HEK293T (cell line): Measurements from ENCODE around the gene ADAMTS7.

Experiments
- CTCF ChIA-PET: fragments of 350-600 bp; formaldehyde crosslinking; extraction: SDS; loops from one replicate; lab custom pipeline; 2021; ENCODE audit warnings: antibody characterized with exemption, inconsistent platforms; lab: Yijun Ruan, JAX
- POLR2A ChIA-PET: fragments of 350-600 bp; formaldehyde crosslinking; extraction: SDS; loops from one replicate; lab custom pipeline; 2020; ENCODE audit warnings: antibody characterized with exemption, inconsistent platforms; lab: Yijun Ruan, JAX
- DNase-seq: peaks from one replicate; pipeline ENCODE4 v3.0.0; 2012; ENCODE audit warnings: mixed read lengths; ENCODE audit errors: extremely low spot score
- ARNT ChIP-seq: fragments of 450-650 bp; IDR thresholded peaks from 2 replicates; pipeline ENCODE4 v1.6.1; 2017; ENCODE audit warnings: mild to moderate bottlenecking
- BHLHE40 ChIP-seq: fragments of 450-650 bp; IDR thresholded peaks from 2 replicates; pipeline ENCODE4 v1.6.1; 2016; ENCODE audit warnings: mild to moderate bottlenecking, moderate library complexity, borderline replicate concordance
- CTBP1 ChIP-seq: fragments of 450-650 bp; IDR thresholded peaks from 2 replicates; pipeline ENCODE4 v1.6.1; 2016; ENCODE audit warnings: borderline replicate concordance
- ELF4 ChIP-seq: fragments of 450-650 bp; IDR thresholded peaks from 2 replicates; pipeline ENCODE4 v1.6.1; 2017; ENCODE audit warnings: antibody characterized with exemption
- FOXA1 ChIP-seq: fragments of 450-650 bp; IDR thresholded peaks from 2 replicates; pipeline ENCODE4 v1.6.1; 2016; ENCODE audit warnings: mild to moderate bottlenecking
- FOXK2 ChIP-seq: fragments of 450-650 bp; IDR thresholded peaks from 2 replicates; pipeline ENCODE4 v1.6.1; 2016; ENCODE audit warnings: mild to moderate bottlenecking
- FOXM1 ChIP-seq: fragments of 450-650 bp; IDR thresholded peaks from 2 replicates; pipeline ENCODE4 v1.6.1; 2017; ENCODE audit warnings: mild to moderate bottlenecking, borderline replicate concordance
- HDGF ChIP-seq: fragments of 450-650 bp; IDR thresholded peaks from 2 replicates; pipeline ENCODE4 v1.6.1; 2017; ENCODE audit warnings: antibody characterized with exemption, borderline replicate concordance
- L3MBTL2 ChIP-seq: fragments of 450-650 bp; conservative IDR thresholded peaks from 2 replicates; pipeline ENCODE4 v1.6.1; 2016; ENCODE audit warnings: mild to moderate bottlenecking
- LEF1 ChIP-seq: fragments of 450-650 bp; IDR thresholded peaks from 2 replicates; pipeline ENCODE4 v1.6.1; 2017; ENCODE audit warnings: mild to moderate bottlenecking, borderline replicate concordance
- NFRKB ChIP-seq: fragments of 450-650 bp; IDR thresholded peaks from 2 replicates; pipeline ENCODE4 v1.6.1; 2016; ENCODE audit warnings: mild to moderate bottlenecking, moderate library complexity
- PKNOX1 ChIP-seq: fragments of 450-650 bp; IDR thresholded peaks from 2 replicates; pipeline ENCODE4 v1.6.1; 2016
- SP1 ChIP-seq: fragments of 450-650 bp; IDR thresholded peaks from 2 replicates; pipeline ENCODE4 v1.6.1; 2017
- SUZ12 ChIP-seq: fragments of 450-650 bp; IDR thresholded peaks from 2 replicates; pipeline ENCODE4 v1.6.1; 2016; ENCODE audit warnings: mild to moderate bottlenecking
- TARDBP ChIP-seq: fragments of 450-650 bp; IDR thresholded peaks from 2 replicates; pipeline ENCODE4 v1.6.1; 2016
- ZNF384 ChIP-seq: fragments of 450-650 bp; IDR thresholded peaks from 2 replicates; pipeline ENCODE4 v1.6.1; 2016

The ADAMTS7 gene

GRCh38 chr15:78811124-78811824 lies at the start of gene ADAMTS7:
Gene ADAMTS7 (minus strand): TSS chr15:78811464. CDS start chr15:78811220, 244 bp downstream.
- ChIA-PET POLR2A (interaction anchor here (1.6 to 2.0 kb wide), 2 partner anchors 62 to 512 kb away, joined by 6 to 11 read pairs; partner anchors contain the start of genes MORF4L1 and SKIC8), CTCF (interaction anchor here (0.5 to 2.2 kb wide), 8 partner anchors 10 to 1227 kb away, joined by 3 to 9 read pairs (median 5); no protein-coding TSS in a partner anchor)
- TF ChIP-seq FOXM1 (0 out of 2 replicates have a peak, but pooled peaks have one; percentile 27), FOXK2 (no peak), L3MBTL2 (peak; percentile 61; the same call in 1 of the 2 replicates)
- DNase-seq: peak; percentile 92

GRCh38 chr15:78859971-78860719 lies 48.9 kb upstream of the ADAMTS7 start:
- peak; percentile 26; the same call in 1 of the 2 replicates for TF ChIP-seq FOXM1
- no peak for TF ChIP-seq ELF4
- peak; percentile 64 for TF ChIP-seq L3MBTL2
- TF ChIP-seq FOXA1: no peak
- TF ChIP-seq CTBP1: no peak
- POLR2A ChIA-PET: interaction anchor here (0.7 to 6.2 kb wide), 2 partner anchors 12 to 13 kb away, joined by 3 to 49 read pairs; partner anchors contain the start of gene MORF4L1
- peak; percentile 79 for DNase-seq
- CTCF ChIA-PET: interaction anchor here (0.7 to 1.1 kb wide), 5 partner anchors 12 to 1290 kb away, joined by 3 to 4 read pairs (median 3); no protein-coding TSS in a partner anchor

- CTCF ChIA-PET: interaction anchor here (0.6 to 0.7 kb wide), 2 partner anchors 23 to 52 kb away, joined by 3 to 6 read pairs; no protein-coding TSS in a partner anchor
- no peak for DNase-seq
- TF ChIP-seq FOXA1 (no peak), L3MBTL2 (no peak), SUZ12 (no peak), ZNF384 (no peak), ELF4 (no peak), BHLHE40 (no peak), TARDBP (no peak), ARNT (no peak), LEF1 (no peak), PKNOX1 (no peak), SP1 (no peak), FOXM1 (no peak), NFRKB (no peak), CTBP1 (no peak), HDGF (no peak), FOXK2 (no peak)
- POLR2A ChIA-PET: no interaction called here
These were observed 44.5 kb upstream of the ADAMTS7 start for GRCh38 chr15:78855746-78856145.

- no peak for DNase-seq
- ChIA-PET POLR2A (interaction anchor here (0.8 kb wide), 1 partner anchor 17 kb away, joined by 3 read pairs; no protein-coding TSS in a partner anchor), CTCF (no interaction called here)
- TF ChIP-seq FOXM1: no peak
- TF ChIP-seq HDGF: no peak
- no peak for TF ChIP-seq NFRKB
- no peak for TF ChIP-seq ZNF384
- TF ChIP-seq FOXK2: no peak
- TF ChIP-seq ELF4: no peak
- no peak for TF ChIP-seq L3MBTL2
- no peak for TF ChIP-seq SP1
- TF ChIP-seq FOXA1: no peak
- no peak for TF ChIP-seq SUZ12
- TF ChIP-seq BHLHE40: no peak
- no peak for TF ChIP-seq ARNT
- TF ChIP-seq CTBP1: no peak
- no peak for TF ChIP-seq LEF1
- no peak for TF ChIP-seq TARDBP
- no peak for TF ChIP-seq PKNOX1
These were observed 43.6 kb upstream of the ADAMTS7 start for GRCh38 chr15:78854833-78855372.

GRCh38 chr15:78853500-78853899 lies 42.2 kb upstream of the ADAMTS7 start:
- TF ChIP-seq FOXM1 (no peak), FOXA1 (no peak), TARDBP (no peak), SP1 (no peak), HDGF (no peak), CTBP1 (no peak), ARNT (no peak), ZNF384 (no peak), BHLHE40 (no peak), NFRKB (no peak), L3MBTL2 (no peak), SUZ12 (no peak), ELF4 (no peak)
- CTCF ChIA-PET: no interaction called here

More at GRCh38 chr15:78853500-78853899, 42.2 kb upstream of the ADAMTS7 start:
- POLR2A ChIA-PET: no interaction called here
- DNase-seq: no peak
